K562 treated with DMSO at 1 percent for 24 hours (cell line): ENCODE data around the gene WDR18. TPM values are rescaled to one million over a fixed set of nuclear protein-coding genes. Genes with fewer than 3 reads are reported as not detected.

Experiments
- total RNA-seq: library from RNA; unstranded; fragments of 300-600 nt; gene quantifications from 2 replicates; pipeline ENCODE4 v1.2.3, GENCODE V29; 2022; ENCODE audit warnings: low read depth; ENCODE audit not compliant: insufficient read depth

The WDR18 gene, protein sequence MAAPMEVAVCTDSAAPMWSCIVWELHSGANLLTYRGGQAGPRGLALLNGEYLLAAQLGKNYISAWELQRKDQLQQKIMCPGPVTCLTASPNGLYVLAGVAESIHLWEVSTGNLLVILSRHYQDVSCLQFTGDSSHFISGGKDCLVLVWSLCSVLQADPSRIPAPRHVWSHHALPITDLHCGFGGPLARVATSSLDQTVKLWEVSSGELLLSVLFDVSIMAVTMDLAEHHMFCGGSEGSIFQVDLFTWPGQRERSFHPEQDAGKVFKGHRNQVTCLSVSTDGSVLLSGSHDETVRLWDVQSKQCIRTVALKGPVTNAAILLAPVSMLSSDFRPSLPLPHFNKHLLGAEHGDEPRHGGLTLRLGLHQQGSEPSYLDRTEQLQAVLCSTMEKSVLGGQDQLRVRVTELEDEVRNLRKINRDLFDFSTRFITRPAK
- total RNA-seq, result 89.2 and 91.4 TPM in 2 replicates

DNA sequence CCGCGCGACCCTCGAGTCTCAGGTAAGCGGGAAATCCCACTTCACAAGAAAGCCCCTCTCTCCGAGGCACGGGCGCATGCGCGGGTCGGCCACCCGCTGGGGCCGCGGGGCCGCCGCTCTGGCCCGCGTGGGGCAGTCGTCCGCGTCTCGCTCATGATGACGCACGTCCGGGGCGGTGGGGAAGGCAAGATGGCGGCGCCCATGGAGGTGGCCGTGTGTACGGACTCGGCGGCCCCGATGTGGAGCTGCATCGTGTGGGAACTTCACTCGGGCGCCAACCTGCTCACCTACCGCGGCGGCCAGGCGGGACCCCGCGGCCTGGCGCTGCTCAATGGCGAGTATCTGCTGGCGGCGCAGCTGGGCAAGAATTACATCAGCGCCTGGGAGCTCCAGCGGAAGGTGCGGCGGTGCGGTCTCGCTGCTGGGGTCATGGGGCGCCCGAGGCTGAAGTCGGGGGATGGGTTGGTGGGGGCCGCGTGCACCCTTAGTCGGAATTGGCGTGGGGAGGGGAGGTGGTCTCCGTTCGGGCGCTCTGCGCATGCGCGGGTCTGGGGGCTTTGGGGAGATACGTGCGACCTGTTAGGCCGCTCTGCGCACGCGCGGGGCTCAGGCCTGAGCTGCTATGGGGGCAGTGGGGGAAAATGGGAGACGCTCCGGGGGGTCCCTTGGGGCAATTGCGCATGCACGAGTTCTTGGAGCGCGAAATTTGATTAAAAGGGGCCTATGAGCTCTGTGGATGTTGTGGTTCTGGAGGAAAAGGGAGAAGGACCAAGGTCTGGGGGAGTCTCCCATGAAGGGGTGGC is at the start of gene WDR18:
Gene WDR18, plus strand, starts transcription at position 181 of the 803 bp plus-strand sequence. Its CDS starts 9 bp downstream, at position 190.

DNA sequence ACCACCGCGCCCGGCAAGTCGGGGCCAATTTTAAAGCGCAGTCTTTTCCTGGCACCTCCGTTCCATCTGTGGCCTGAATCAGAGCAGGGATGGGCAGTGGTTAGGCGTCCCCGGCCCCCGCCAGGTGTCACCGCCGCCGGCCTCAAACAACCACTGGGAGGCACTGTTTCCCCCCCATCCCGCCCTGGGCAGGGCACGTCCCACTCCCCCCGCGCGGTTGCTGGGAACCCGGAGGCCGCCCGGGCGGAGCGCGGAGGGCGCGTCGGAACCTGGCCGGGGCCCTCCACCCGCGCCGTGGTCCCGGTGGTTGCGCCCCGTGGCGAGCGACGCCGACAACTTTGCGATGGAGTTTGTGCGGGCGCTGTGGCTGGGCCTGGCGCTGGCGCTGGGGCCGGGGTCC is 15.9 kb downstream of the WDR18 start, which contains the start of gene GRIN3B:
Gene GRIN3B, plus strand, starts transcription at position 325 of the 400 bp plus-strand sequence. Its CDS starts 19 bp downstream, at position 344.

DNA sequence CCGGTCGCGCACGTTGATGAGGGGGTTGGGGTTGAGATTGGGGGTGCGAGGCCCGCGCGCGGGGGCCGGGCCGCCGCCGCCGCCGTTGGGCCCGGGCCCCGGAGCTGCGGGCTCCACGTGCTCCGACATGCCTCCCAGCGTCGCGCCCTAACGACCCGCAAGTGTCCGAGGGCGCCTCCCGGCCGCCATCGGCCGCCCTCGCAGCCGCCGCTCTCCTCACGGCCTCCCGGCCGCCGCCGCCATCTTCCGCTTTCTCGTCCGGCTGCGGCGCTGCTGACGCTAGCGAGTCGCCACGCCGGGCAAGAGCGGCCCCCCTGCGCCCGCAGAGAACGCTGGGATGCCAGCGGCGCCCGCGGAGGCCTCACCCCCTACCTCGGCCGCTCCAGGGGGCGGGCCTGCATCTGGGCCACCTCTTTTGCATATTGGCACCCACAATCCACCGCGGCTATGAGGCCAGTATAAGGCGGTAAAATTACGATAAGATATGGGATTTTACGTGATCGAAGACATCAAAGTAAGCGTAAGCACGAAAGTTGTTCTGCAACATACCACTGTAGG is 36.8 kb downstream of the WDR18 start, which contains the start of gene TMEM259:
Gene TMEM259, minus strand, starts transcription at position 256 of the 558 bp plus-strand sequence. Its CDS starts 127 bp downstream, at position 129.

DNA sequence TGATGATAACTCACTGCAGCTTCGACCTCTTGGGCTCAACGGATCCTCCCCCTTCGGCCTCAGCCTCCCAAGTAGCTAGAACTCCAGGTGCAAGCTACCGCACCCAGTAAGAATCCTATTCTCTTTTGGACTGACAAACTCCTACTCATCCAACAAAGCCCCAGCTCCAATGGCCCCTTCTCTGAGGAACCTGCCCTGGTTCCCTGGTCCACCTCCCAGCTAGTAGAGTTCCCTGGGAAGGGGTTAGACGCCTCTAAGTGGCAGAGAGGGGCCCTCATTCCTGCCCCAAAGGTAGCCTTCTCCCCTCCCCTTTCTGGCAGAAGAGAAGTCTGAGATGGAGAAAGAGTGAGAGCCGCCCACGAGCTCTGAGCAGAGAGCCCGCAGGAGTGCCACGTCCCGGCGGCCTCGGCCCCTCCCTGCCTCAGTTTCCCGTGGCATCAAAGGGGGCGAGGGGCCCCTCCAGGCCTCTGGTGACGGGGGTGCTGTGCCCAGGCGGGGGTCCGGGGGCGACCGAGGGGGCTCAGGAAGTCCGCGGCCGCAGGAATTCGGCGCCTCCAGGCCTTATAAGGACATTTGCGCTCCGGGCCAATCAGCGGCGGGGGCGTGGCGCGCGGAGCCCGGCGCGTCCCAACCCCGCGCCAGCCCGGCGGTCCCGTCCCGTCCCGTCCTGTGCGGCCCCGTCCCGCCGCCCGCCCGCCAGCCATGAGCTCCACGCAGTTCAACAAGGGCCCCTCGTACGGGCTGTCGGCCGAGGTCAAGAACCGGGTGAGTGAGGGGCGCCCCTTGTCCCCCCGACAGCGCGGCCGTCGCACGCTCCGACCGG is 42.0 kb downstream of the WDR18 start, which contains the start of gene CNN2:
Gene CNN2, plus strand, starts transcription at position 649 of the 823 bp plus-strand sequence. Its CDS starts 54 bp downstream, at position 703.

DNA sequence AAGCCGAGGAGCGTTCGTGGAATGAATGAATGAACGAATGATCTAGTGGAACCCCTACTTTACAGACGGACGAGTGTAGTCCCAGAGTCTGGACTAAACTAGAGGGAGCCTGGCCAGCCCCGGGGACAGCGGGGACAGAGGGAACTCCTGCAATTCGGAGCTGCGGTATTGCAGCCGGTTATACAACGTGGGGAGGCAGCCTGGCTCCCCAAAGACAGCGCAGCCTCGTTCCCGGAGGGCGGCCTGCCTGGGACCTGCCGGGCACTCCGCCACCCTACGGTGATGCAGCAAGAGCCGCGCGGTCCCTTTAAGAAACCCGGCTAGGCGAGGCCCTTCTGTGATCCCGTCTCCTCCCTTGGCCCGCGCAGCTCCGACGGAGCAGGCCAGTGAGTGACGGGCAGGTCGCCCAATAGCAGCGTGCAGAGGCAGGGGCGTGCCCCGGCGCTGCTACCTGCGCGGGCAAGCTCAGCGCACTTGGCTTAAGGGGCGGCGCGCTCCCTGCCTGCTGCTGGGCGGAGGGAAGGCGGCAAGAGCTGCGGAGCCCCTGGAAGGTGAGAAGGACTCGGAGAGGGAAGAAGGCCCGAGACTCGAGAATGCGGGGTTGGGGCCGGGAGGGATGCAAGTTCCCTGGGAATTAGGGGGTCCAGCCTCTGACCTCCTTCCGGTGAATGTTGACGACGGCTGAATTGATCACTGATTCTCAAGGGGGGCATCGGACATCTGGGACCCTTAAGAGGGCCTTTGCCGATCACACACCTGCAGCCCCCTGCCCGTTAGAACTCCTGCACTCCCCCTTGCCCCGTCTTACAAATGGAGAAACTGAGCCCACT is 55.7 kb downstream of the WDR18 start, which contains the start of gene ABCA7:
Gene ABCA7, plus strand, starts transcription at position 462 of the 830 bp plus-strand sequence. CDS start 1,255 bp downstream, outside the sequence.

Other genes with a start within 250 kb of the WDR18 start
- gene MISP, start 233.2 kb upstream of the WDR18 start, total RNA-seq, result 0.25 TPM in 1 of 2 replicates, not detected in the other
- 331 and 361 TPM in 2 replicates for gene PTBP1, start 186.9 kb upstream of the WDR18 start, total RNA-seq
- gene PLPPR3, start 162.4 kb upstream of the WDR18 start, total RNA-seq, result 26.9 and 33.9 TPM in 2 replicates
- 1.3 and 1.6 TPM in 2 replicates for gene AZU1, start 156.5 kb upstream of the WDR18 start, total RNA-seq
- gene PRTN3, start 143.3 kb upstream of the WDR18 start, total RNA-seq, result 0.87 and 1.3 TPM in 2 replicates
- not detected in 2 replicates for gene ELANE, start 132.0 kb upstream of the WDR18 start, total RNA-seq
- gene CFD, start 124.7 kb upstream of the WDR18 start, total RNA-seq, result 64.6 and 67.7 TPM in 2 replicates
- gene MED16, start 91.2 kb upstream of the WDR18 start, total RNA-seq, result 58.2 and 66.2 TPM in 2 replicates
- not detected in 2 replicates for gene RNU6-9, start 90.9 kb upstream of the WDR18 start, total RNA-seq
- gene R3HDM4, start 71.1 kb upstream of the WDR18 start, total RNA-seq, result 169 and 193 TPM in 2 replicates
- 4.8 and 5.2 TPM in 2 replicates for gene KISS1R, start 67.0 kb upstream of the WDR18 start, total RNA-seq
- 72.0 and 83.1 TPM in 2 replicates for gene ARID3A, start 58.3 kb upstream of the WDR18 start, total RNA-seq
- 0.66 and 0.73 TPM in 2 replicates for gene GRIN3B, start 16.1 kb downstream of the WDR18 start, total RNA-seq
- gene TMEM259, start 36.8 kb downstream of the WDR18 start, total RNA-seq, result 234 and 259 TPM in 2 replicates
- gene RNU6-2, start 37.2 kb downstream of the WDR18 start, total RNA-seq, result not detected in 2 replicates
- gene CNN2, start 42.3 kb downstream of the WDR18 start, total RNA-seq, result 103 and 109 TPM in 2 replicates
- 68.1 and 68.5 TPM in 2 replicates for gene ABCA7, start 55.8 kb downstream of the WDR18 start, total RNA-seq
- 26.5 and 30.6 TPM in 2 replicates for gene ARHGAP45, start 82.8 kb downstream of the WDR18 start, total RNA-seq
- 298 and 316 TPM in 2 replicates for gene POLR2E, start 111.0 kb downstream of the WDR18 start, total RNA-seq
- gene GPX4, start 119.6 kb downstream of the WDR18 start, total RNA-seq, result 1,084 and 1,166 TPM in 2 replicates
- gene SBNO2, start 189.9 kb downstream of the WDR18 start, total RNA-seq, result 48.0 and 49.2 TPM in 2 replicates
- gene STK11, start 221.4 kb downstream of the WDR18 start, total RNA-seq, result 143 and 156 TPM in 2 replicates